SK-N-MC (cell line): ENCODE results near the gene CFD.
"Not testable (repeated sequence)": the region's sequence is repeated elsewhere in the genome, so short reads cannot be mapped to it uniquely, and the experiment has no call there.

Experiments
- DNase-seq: peaks from one replicate; pipeline ENCODE4 v3.0.0-alpha.2; 2011; ENCODE audit warnings: low read depth, low spot score
- H3K27ac ChIP-seq: fragments of 200-600 bp; sonication (generic); 2 replicates; pipeline ENCODE4 v1.5.1; 2016; ENCODE audit warnings: mixed run types
- H3K36me3 ChIP-seq: fragments of 200-600 bp; sonication (generic); 2 replicates; pipeline ENCODE4 v1.6.1; 2017; ENCODE audit warnings: antibody characterized with exemption, low read length, mixed read lengths; ENCODE audit not compliant: insufficient read depth
- H3K4me3 ChIP-seq: fragments of 200-600 bp; sonication (generic); 2 replicates; pipeline ENCODE4 v1.5.1; 2016
- H3K9ac ChIP-seq: fragments of 200-600 bp; sonication (generic); 2 replicates; pipeline ENCODE4 v1.8.0; 2017; ENCODE audit warnings: mixed run types, mixed read lengths; ENCODE audit not compliant: insufficient read length
- H3K9me3 ChIP-seq: fragments of 200-600 bp; sonication (generic); 2 replicates; pipeline ENCODE4 v1.6.1; 2017; ENCODE audit warnings: low read depth, mild to moderate bottlenecking, antibody characterized with exemption, low read length, moderate library complexity, mixed read lengths
- EZH2 ChIP-seq: fragments of 200-600 bp; sonication (generic); IDR thresholded peaks from one replicate; pipeline ENCODE4 v1.6.1; 2017; ENCODE audit warnings: antibody characterized with exemption
- FOXP2 ChIP-seq: optimal IDR thresholded peaks from 2 replicates; pipeline ENCODE3; 2011; ENCODE audit warnings: mild to moderate bottlenecking, moderate library complexity; ENCODE audit not compliant: insufficient read depth; ENCODE audit errors: extremely low read length, control extremely low read depth
- POLR2AphosphoS5 ChIP-seq: IDR thresholded peaks from 2 replicates; pipeline ENCODE4 v1.6.1; 2012; ENCODE audit warnings: mild to moderate bottlenecking, low read depth, low read length, borderline replicate concordance

CFD gene

DNA sequence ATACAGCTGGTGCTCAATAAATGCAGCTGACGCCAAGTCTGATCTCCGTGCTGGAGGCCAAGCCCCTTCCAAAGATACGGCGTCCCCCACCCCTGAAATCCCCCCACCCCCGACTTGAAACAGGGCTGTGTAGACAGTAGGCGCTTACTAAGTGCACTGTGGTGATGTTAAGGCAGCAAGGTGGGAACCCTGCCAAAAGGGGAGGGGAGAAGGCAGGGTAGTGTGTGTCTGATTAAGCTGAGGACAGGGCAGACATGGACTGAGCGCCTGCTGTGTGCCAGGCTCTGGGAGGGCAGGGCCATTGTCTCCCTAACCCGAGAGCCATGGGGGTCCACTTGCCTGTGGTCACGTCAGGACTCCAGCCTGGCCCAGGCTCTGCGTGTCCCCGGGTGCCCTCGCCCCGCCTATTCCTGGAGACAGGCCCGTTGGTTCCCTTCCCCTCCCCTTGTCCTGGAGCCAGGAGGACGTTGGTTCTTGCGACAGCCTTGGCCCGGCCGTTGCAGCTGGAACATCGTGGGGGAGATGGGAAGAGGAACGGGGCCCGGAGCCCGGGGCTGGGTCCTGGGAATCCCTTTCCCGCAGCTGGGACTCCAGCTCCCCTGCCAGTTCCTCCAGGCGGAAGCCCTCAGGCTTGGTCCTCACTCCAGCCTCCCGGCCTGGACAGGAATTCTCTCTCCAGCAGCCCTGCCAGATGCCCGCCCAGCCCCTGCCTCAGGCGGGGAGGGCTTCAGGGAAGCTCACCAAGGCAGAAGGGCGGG lies 9.1 kb upstream of the CFD start:
- H3K27ac ChIP-seq = no peak overlapping the region
- no peak for DNase-seq
- TF ChIP-seq FOXP2 (no peak), POLR2AphosphoS5 (no peak), EZH2 (no peak)
- no peak overlapping the region for H3K9ac ChIP-seq
- no peaks in the 10 kb centered on the region for H3K9me3 ChIP-seq
- no peaks in the 10 kb centered on the region for H3K36me3 ChIP-seq
- no peak overlapping the region for H3K4me3 ChIP-seq

DNA sequence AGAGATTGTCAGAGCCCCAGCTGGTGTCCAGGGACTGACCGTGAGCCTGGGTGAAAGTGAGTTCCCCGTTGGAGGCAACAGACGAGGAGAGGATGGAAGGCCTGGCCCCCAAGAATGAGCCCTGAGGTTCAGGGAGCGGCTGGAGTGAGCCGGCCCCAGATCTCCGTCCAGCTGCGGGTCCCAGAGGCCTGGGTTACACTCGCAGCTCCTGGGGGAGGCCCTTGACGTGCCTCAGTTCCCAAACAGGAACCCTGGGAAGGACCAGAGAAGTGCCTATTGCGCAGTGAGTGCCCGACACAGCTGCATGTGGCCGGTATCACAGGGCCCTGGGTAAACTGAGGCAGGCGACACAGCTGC lies 8.5 kb upstream of the CFD start:
- no peak overlapping the region for H3K4me3 ChIP-seq
- no peaks in the 10 kb centered on the region for H3K36me3 ChIP-seq
- no peak overlapping the region for H3K9ac ChIP-seq
- no peak for TF ChIP-seq FOXP2
- TF ChIP-seq POLR2AphosphoS5 = no peak
- TF ChIP-seq EZH2 = no peak
- H3K27ac ChIP-seq = no peak overlapping the region
- DNase-seq = no peak
- no peaks in the 10 kb centered on the region for H3K9me3 ChIP-seq

DNA sequence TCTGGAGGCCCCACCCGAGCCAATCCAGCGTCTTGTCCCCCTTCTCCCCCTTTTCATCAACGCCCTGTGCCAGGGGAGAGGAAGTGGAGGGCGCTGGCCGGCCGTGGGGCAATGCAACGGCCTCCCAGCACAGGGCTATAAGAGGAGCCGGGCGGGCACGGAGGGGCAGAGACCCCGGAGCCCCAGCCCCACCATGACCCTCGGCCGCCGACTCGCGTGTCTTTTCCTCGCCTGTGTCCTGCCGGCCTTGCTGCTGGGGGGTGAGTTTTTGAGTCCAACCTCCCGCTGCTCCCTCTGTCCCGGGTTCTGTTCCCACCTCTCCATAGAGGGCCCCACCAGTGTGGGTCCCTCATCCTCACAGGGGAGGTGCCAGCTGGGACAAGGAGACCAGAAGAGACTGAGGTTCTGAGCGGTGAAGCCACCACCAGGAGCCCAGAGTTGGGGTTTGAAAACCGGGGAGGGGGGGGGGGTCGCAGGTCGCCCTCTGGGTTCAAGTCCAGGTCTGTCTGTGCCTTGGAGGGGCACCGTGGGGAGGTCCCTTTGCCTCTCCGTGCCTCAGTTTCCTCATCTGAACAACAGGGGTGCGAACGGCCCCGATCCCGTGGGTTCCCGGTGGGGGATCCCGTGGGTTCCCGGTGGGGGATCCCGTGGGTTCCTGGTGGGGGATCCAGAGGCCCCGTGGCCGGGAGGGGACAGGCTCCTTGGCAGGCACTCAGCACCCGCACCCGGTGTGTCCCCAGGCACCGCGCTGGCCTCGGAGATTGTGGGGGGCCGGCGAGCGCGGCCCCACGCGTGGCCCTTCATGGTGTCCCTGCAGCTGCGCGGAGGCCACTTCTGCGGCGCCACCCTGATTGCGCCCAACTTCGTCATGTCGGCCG lies 7.1 kb upstream of the CFD start, which contains the start of gene ELANE:
ELANE (plus strand) TSS at position 168 of the 878 bp plus-strand sequence; CDS start at position 194, 26 bp downstream.
- no peak for DNase-seq
- H3K9ac ChIP-seq = no peak within 1 kb of the TSS
- no peaks in the 10 kb centered on the region for H3K9me3 ChIP-seq
- no peak within 1 kb of the TSS for H3K4me3 ChIP-seq
- TF ChIP-seq FOXP2 (no peak), EZH2 (no peak), POLR2AphosphoS5 (no peak)
- no peaks in the 10 kb centered on the region for H3K36me3 ChIP-seq
- no peak within 1 kb of the TSS for H3K27ac ChIP-seq

DNA sequence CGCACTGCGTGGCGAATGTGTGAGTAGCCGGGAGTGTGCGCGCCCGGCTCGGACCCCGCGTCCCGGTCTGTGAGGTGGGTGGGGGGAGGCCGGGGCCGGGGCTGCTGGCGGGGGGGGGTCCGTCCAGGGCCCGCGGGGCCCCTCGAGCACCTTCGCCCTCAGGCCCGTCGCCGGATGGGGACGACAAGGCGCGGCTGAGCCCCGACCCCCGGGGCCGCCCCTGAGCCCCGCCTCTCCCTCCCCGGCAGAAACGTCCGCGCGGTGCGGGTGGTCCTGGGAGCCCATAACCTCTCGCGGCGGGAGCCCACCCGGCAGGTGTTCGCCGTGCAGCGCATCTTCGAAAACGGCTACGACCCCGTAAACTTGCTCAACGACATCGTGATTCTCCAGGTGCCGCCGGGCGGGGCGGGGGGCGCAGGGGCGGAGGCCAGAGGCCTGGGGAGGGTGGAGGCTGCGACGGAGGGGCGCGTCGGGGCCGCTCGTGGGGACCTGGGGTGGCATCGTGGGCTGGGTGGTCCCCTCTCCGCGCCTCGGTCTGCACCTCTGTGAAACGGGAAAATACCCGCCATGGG lies 6.4 kb upstream of the CFD start:
- Histone ChIP-seq H3K36me3 (no peaks in the 10 kb centered on the region), H3K27ac (no peak overlapping the region), H3K9me3 (no peaks in the 10 kb centered on the region), H3K9ac (no peak overlapping the region), H3K4me3 (no peak overlapping the region)
- TF ChIP-seq POLR2AphosphoS5 (no peak), EZH2 (no peak), FOXP2 (no peak)
- DNase-seq = no peak

DNA sequence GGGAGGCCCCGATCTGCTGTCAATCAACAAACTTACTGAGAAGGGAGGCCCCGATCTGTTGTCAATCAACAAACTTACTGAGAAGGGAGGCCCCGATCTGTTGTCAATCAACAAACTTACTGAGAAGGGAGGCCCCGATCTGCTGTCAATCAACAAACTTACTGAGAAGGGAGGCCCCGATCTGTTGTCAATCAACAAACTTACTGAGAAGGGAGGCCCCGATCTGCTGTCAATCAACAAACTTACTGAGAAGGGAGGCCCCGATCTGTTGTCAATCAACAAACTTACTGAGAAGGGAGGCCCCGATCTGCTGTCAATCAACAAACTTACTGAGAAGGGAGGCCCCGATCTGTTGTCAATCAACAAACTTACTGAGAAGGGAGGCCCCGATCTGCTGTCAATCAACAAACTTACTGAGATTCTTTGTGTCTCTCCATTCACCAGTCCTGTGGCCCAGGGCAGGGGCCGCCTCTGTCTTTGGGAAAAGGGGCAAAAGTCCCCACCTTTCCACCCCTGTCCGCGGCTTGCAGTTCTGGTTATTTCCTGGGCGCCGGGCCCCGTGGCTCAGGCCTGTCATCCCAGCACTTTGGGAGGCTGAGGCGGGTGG lies 5.7 kb upstream of the CFD start:
- H3K9me3 ChIP-seq, H3K9ac ChIP-seq, H3K4me3 ChIP-seq, H3K36me3 ChIP-seq, H3K27ac ChIP-seq, DNase-seq: not testable (repeated sequence)

DNA sequence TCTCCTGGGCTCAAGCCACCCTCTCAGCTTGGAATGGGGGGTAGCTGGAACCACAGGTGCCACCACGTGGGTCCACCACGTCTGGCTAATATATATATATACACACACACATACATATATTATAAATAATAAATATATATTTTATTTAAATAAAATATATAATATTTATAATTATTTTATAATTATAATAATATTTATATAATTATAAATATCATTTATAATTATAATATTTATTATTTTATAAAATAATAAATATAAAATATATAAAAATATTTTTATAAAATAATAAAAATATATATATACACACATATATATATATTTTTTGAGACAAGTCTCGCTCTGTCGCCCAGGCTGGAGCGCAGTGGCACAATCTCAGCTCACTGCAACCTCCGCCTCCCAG lies 4.9 kb upstream of the CFD start:
- Histone ChIP-seq H3K36me3 (no peaks in the 10 kb centered on the region), H3K9ac (no peak overlapping the region), H3K4me3 (no peak overlapping the region), H3K9me3 (no peaks in the 10 kb centered on the region), H3K27ac (no peak overlapping the region)
- no peak for DNase-seq
- no peak for TF ChIP-seq FOXP2
- no peak for TF ChIP-seq POLR2AphosphoS5
- no peak for TF ChIP-seq EZH2

DNA sequence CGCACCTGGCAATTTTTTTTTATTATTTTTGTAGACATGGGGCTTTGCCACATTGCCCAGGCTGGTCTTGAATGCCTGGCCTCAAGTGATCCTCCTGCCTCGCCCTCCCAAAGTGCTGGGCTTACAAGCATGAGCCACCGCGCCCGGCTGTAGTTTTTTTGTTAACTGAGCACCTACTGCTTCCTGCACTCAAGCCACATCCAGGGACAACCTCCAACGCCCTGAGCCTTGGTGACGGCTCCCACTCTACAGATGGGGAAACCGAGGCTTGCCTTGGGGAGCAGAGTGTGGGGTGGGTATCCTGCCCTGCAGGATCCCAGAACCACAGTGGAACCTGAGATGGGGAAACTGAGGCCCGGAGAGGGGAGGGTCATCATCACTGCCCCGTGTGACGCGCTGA lies 4.3 kb upstream of the CFD start:
- Histone ChIP-seq H3K9me3 (no peaks in the 10 kb centered on the region), H3K4me3 (no peak overlapping the region), H3K9ac (no peak overlapping the region), H3K36me3 (no peaks in the 10 kb centered on the region), H3K27ac (no peak overlapping the region)
- TF ChIP-seq FOXP2 = no peak
- no peak for TF ChIP-seq EZH2
- TF ChIP-seq POLR2AphosphoS5 = no peak
- no peak for DNase-seq

DNA sequence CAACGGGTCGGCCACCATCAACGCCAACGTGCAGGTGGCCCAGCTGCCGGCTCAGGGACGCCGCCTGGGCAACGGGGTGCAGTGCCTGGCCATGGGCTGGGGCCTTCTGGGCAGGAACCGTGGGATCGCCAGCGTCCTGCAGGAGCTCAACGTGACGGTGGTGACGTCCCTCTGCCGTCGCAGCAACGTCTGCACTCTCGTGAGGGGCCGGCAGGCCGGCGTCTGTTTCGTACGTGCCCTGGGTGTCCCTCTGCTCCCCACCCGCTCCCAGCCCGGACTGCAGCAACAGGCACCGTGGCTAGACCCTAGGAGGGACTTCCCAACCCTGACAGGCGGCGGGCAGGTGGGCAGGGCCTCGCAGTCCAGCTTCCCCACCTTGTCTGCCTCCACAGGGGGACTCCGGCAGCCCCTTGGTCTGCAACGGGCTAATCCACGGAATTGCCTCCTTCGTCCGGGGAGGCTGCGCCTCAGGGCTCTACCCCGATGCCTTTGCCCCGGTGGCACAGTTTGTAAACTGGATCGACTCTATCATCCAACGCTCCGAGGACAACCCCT lies 3.8 kb upstream of the CFD start:
- H3K4me3 ChIP-seq = no peak overlapping the region
- no peak for DNase-seq
- TF ChIP-seq EZH2 (no peak), POLR2AphosphoS5 (no peak), FOXP2 (no peak)
- H3K27ac ChIP-seq = no peak overlapping the region
- H3K9ac ChIP-seq = no peak overlapping the region
- no peaks in the 10 kb centered on the region for H3K36me3 ChIP-seq
- no peaks in the 10 kb centered on the region for H3K9me3 ChIP-seq
